GM18505 (cell line): Measurements from ENCODE around the gene C19orf25.

Experiments used
- ATAC-seq: cut with Tn5 transposase; IDR thresholded peaks from one replicate; pipeline ENCODE4 v1.9.1; 2021; ENCODE audit not compliant: unreplicated experiment
- POLR2A ChIP-seq: IDR thresholded peaks from 4 replicates; pipeline ENCODE4 v1.6.1; 2011; ENCODE audit warnings: borderline replicate concordance; ENCODE audit not compliant: insufficient read depth, insufficient read length; ENCODE audit errors: extremely low read depth

C19orf25 gene

DNA sequence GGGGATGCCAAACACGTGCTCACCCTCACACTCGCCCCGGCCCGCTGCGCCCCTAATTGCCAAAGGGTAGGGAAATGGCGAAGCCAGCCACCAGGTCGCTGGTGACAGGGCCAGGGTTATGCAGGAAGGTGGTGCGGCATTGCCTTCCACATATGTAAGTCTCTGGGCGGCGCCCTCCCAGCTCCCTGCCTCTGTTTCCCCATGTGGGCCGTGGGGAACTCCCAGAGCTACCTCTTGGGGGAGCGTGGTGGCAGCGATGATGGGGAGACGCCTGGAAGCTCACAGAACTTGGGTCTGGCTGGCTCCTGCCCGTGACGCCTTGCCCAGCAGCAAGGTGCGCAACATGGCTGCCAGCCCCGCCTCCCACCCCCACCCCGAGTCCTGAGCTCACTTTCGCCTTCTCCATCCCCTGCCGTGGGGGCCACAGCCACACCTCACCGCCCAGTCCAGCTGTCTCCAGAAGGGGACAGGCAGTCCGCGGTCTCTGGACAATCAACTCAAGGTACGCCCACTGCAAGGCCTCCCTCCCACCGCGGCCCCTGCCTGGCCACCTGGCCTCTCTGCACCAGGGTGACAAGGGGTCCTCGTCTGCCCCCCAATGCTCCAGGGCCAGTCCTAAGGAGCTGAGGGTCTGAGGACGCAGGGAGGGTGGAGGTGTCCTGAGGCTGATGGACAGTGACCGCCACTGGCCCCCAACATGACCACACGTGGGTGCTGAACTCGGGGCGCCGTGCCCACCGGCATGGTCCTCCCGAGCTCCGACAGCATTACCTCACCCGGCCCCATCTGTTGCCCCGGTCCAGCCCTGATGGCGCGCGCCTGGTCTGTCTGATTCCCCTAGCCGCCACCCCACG is 6.6 kb downstream of the C19orf25 start:
- no peak for ATAC-seq
- no peak for TF ChIP-seq POLR2A

- no peak for ATAC-seq
- TF ChIP-seq POLR2A = no peak
Measured at GRCh38 chr19:1471515-1472160, 7.4 kb downstream of the C19orf25 start.

GRCh38 chr19:1471010-1471514 is 8.0 kb downstream of the C19orf25 start:
- TF ChIP-seq POLR2A = no peak
- no peak for ATAC-seq

DNA sequence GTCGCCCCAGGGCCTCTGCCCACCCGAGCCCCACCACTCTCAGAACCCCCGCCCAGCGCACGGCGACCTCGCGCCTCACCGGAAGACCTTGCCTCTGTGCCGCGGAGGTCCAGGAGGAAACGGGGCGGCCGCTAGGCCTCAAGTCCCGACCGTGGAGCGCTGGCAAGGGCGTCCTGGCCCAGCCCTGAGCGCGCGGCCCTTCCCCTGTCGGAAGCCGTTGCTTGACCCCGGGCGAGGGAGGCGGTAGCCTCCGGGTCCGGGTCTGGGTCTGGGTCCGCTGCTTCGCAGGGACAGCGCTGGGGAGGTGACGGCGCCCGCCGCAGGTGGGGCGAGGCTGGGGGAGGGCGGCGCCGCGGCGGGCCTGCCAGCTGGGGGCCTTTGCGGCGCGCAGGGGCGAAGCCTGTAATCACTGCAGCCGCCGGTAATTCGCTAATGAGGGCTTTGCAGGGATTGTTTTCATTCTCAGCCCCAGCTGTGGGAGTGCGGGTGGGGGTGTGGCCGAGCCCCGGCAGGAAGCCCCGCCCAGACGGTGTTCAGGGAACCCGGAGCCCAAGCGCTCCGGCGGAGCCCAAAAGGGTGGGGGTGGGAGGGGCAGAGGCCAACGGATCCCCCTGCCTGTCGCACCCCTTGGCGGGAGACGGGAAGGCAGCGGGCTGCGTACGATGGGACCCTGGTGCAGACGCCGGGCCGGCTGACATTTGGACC is 8.6 kb downstream of the C19orf25 start:
- ATAC-seq = no peak
- TF ChIP-seq POLR2A = no peak

DNA sequence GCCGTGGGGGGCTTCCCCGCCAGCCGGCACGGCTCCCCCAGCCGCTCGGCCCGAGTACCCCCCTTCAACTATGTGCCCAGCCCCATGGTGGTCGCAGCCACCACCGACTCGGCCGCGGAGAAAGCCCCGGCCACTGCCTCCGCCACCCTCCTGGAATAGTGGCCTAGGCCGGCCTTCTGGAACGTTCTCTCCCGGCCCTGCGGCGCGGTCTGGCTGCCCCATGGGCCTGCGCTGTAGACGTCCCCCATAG is 9.0 kb downstream of the C19orf25 start:
- no peak for TF ChIP-seq POLR2A
- ATAC-seq = no peak

DNA sequence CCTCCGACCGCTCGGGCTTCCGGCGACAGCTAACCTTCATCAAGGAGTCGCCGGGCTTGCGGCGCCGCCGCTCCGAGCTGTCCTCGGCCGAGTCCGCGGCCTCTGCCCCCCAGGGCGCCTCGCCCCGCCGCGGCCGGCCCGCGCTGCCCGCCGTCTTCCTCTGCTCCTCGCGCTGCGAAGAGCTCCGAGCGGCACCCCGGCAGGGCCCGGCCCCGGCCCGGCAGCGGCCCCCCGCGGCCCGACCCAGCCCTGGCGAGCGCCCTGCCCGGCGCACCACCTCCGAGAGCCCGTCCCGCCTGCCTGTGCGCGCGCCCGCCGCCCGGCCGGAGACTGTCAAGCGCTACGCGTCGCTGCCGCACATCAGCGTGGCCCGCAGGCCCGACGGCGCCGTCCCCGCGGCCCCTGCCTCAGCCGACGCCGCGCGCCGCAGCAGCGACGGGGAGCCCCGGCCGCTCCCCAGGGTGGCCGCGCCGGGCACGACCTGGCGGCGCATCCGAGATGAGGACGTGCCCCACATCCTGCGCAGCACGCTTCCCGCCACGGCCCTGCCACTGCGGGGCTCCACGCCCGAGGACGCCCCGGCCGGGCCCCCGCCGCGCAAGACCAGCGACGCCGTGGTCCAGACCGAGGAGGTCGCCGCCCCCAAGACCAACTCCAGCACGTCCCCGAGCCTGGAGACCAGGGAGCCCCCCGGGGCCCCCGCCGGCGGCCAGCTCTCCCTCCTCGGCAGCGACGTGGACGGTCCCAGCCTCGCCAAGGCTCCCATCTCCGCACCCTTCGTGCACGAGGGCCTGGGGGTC is 9.6 kb downstream of the C19orf25 start:
- ATAC-seq = no peak
- TF ChIP-seq POLR2A = no peak

- no peak for ATAC-seq
- no peak for TF ChIP-seq POLR2A
Measured at GRCh38 chr19:1468821-1469254, 10.2 kb downstream of the C19orf25 start.

- TF ChIP-seq POLR2A = no peak
- ATAC-seq = no peak
Measured at GRCh38 chr19:1468274-1468820, 10.7 kb downstream of the C19orf25 start.

- no peak for ATAC-seq
Measured at GRCh38 chr19:1467490-1468273, 11.3 kb downstream of the C19orf25 start.

GRCh38 chr19:1467215-1467489 is 11.9 kb downstream of the C19orf25 start:
- ATAC-seq = no peak

More at GRCh38 chr19:1467490-1468273, 11.3 kb downstream of the C19orf25 start:
- no peak for TF ChIP-seq POLR2A

GRCh38 chr19:1466461-1467214 is 12.4 kb downstream of the C19orf25 start:
- no peak for TF ChIP-seq POLR2A
- ATAC-seq = no peak

More at GRCh38 chr19:1467215-1467489, 11.9 kb downstream of the C19orf25 start:
- TF ChIP-seq POLR2A = no peak
